Esophagus muscularis mucosa (tissue), 3 donors: ENCODE results near the gene SOST.

Experiments used
- POLR2A ChIP-seq: fragments of 450-650 bp; IDR thresholded peaks from one replicate; pipeline ENCODE4 v1.6.1; 2017; ENCODE audit warnings: antibody characterized with exemption, moderate library complexity, mild to moderate bottlenecking, low read depth
- POLR2AphosphoS5 ChIP-seq, 2 donors: sonication (generic); formaldehyde crosslinking; IDR thresholded peaks; one replicate each; pipeline ENCODE4 v1.6.1; 2017; ENCODE audit warnings: antibody characterized with exemption in 2 of 2
- TF ChIP-seq, protein P1 (sequence below), 3 experiments: fragments of 200-600 bp in 2 of 3; fragments of 450-650 bp in 1 of 3; sonication (generic) in 2 of 3; IDR thresholded peaks; one replicate each; pipeline ENCODE4 v1.5.1; 2017 to 2019; ENCODE audit warnings: antibody characterized with exemption in 3 of 3, mild to moderate bottlenecking in 2 of 3, moderate library complexity in 1 of 3

DNA sequence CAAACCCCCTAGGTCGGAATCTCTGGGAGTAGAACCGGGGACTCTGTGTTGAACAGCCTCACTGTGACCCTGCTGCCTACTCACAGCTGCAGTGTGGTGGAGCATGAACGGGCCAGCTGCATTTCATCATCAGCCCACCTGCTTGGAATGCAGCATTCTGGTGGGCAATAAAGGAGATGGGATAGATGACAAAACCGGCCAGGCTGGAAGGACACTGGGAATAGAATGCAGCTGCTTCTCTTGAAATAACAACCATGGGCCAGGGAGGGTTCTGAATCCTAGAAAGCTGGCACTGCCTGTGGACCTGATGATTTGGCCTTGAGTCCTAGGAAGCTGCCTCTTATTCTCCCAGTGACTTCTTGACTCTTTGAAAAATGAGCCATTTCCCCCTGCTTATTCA lies 45.2 kb upstream of the SOST start:
- TF ChIP-seq, protein P1, sequence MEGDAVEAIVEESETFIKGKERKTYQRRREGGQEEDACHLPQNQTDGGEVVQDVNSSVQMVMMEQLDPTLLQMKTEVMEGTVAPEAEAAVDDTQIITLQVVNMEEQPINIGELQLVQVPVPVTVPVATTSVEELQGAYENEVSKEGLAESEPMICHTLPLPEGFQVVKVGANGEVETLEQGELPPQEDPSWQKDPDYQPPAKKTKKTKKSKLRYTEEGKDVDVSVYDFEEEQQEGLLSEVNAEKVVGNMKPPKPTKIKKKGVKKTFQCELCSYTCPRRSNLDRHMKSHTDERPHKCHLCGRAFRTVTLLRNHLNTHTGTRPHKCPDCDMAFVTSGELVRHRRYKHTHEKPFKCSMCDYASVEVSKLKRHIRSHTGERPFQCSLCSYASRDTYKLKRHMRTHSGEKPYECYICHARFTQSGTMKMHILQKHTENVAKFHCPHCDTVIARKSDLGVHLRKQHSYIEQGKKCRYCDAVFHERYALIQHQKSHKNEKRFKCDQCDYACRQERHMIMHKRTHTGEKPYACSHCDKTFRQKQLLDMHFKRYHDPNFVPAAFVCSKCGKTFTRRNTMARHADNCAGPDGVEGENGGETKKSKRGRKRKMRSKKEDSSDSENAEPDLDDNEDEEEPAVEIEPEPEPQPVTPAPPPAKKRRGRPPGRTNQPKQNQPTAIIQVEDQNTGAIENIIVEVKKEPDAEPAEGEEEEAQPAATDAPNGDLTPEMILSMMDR (IDR thresholded peaks at IDR 0.05), result no peak
- TF ChIP-seq POLR2A (no peak), POLR2AphosphoS5 (IDR thresholded peaks at IDR 0.05) (no peak)
